Activated T-cell treated with anti-CD3 and anti-CD28 coated beads for 24 hours (primary cell): ENCODE data around the gene HIF3A.
A peak's percentile ranks its signal among the peaks of the same experiment; 100 is the strongest.

Source experiments
- DNase-seq: peaks from one replicate; pipeline ENCODE4 v3.0.0-alpha.2; 2020; ENCODE audit warnings: low read depth

The HIF3A gene

DNA sequence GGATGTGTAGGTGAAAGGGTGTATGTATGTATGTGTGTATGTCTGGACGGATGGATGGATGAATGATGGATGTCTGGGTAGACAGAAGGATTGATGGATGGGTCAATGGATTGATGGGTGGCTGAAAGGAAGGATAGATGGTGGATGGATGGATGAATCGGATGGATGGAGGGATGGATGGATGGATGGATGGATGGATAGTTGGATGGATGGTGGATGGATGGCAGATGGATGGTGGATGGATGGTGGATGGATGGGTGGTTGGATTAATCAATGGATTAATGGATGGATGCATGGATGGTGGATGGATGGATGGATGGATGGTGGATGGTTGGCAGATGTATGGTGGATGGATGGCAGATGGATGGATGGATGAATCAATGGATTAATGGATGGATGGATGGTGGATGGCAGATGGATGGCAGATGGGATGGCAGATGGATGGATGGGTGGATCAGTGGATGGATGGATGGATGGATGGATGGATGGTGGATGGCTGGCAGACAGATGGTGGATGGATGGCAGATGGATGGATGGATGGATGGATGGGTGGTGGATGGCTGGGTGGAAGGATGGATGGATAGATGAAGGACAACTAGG is 33.6 kb downstream of the HIF3A start:
- no peak for DNase-seq

DNA sequence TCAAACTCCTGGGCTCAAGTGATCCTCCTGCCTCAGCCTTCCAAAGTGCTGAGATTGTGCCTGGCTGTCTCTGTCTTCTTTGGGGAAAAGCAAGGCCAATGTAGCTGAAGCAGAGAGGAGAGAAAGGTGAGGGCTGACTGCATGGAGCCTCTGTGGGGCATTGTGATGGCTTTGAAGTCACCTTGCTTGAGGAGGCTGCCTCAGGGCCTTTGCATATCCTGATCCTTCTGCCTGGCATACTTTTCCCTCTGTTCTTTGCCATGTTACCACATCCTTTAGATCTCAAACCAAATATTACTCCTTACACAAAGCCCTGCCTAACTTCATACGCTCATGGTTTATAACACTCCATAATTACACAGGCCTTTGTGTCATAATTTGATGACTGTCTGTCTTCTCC is 40.6 kb downstream of the HIF3A start:
- no peak for DNase-seq

DNA sequence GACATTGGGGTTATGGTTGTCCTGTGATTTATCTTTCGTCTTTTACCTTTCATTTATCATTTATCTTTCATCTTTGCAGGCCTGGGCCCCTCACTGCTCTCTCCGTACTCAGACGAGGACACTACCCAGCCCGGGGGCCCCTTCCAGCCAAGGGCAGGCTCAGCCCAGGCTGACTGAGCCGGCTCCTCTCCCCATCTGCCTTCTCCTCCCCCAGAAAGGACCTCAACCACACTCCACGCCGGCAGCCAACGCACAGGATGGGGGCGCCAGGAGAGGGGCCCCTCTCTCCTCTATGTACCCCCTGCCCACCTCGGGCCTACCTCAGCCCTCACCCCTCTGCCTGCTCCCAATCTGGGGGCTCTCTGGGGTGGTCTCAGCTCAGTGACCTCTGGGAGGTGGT is 42.6 kb downstream of the HIF3A start:
- DNase-seq, result no peak

DNA sequence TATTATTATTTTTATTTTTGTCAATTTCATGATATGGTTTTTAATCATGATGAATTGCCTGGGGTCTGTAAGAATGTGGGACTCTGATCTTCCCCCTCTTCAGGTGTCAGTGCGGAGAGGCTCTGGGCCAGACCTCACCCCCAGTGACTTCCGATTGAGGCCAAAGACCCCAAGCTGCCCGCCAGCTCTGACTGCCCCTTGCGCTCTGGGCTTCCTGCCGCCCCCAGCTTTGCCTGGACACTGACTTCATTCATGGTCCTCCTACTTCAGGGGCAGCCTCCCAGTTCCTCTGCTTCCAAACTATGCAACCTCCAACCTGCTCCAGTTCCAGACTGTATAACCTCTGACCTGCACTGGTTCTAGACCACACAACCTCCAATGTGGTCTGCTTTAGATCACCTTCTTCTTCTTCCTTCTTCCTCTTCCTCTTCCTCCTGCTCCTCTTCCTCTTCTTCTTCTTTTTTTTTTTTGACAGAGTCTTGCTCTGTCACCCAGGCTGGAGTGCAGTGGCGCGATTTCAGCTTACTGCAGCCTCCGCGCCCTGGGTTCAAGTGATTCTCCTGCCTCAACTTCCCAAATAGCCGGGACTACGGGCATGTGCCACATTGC is 43.3 kb downstream of the HIF3A start:
- no peak for DNase-seq

DNA sequence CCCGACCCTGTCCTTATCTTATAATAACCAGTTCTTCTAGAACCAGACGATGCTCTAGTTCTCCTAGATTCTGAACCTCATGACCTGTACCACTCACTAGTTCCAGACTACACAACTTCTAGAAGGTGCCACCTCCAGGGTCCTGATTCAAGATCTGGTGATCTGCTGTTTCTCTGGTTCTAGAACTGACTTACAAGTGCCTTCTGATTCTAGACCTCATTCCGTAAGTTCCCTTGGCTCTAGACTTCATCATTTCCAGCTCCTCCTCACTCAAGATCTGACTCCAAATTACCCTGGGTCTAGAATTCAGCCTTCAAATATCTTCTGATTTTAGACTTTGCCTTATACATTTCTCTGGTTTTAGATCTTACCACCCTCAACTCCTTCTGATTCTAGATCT is 45.1 kb downstream of the HIF3A start:
- no peak for DNase-seq

DNA sequence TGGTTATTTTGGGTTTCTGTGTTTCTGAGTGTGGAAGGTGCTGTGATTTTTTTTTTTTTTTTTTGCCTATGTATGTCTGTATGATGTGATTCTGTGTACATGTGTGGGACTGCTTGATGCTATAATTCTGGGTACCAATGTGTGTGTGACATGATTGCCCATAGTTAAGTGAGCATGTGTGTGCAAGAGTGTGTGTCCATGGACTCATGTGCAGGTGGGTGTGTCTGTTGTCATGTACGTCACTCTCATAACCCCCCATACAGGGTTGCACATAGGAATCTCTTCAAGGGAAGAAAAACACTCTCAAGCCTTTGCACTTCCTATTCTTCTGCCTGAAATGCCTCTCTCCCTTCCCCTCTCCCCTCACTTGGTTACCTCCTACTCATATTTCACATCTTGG is 47.5 kb downstream of the HIF3A start:
- no peak for DNase-seq

DNA sequence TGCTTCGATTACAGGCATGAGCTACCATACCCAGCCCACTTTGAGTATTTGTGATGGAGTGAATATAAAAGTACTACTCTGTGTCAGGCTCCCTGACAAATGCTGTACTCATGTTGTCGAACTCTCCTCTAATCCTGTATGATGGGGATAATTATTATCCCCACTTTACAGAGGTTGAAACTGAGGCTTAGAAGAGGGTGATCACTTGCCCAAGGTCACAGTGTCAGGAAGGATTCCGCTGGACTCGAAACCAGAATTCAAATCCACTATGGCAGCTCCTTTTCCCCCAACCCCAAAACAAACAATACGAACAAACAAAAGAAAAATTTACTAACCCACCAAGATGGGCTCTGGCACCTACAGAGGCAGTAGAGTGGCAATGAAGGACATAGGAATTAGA is 48.3 kb downstream of the HIF3A start:
- DNase-seq, result no peak

DNA sequence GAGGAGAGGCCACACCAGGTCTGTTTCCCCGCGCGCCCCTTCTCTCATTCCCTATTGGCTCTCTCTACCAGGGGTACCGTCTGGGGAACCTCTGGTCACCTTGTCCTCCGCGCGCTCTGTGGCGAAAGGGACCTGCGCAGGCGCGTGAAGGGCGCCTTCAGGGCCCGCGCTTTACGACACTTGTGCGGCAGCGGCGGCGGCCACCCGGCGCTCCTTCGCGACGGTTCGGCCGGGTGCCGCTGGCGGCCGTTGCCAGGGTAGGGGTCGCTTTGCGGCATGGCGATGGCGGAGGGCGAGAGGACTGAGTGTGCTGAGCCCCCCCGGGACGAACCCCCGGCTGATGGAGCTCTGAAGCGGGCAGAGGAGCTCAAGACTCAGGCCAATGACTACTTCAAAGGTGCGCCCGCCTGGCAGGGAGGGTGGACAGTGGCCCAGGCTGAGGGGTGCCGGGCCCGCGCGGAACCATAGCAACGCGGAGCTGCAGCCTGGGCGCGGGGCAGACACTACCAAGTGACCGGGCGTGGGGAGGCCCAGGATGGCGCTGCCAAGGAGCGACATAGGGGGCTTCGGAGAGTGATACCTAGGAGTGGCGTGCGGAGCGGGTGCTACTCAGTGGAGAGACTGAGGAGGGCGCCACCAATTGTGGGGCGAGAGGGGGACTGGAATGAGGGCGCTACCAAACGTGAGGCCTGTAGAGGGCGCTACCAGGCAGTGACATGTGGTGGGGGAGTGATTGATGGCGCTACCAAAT is 50.2 kb downstream of the HIF3A start, which contains the start of gene PPP5C:
TSS of gene PPP5C (plus strand) at position 267 of the 751 bp plus-strand sequence. CDS start at position 277, 10 bp downstream.
- DNase-seq, result peak; percentile 87

DNA sequence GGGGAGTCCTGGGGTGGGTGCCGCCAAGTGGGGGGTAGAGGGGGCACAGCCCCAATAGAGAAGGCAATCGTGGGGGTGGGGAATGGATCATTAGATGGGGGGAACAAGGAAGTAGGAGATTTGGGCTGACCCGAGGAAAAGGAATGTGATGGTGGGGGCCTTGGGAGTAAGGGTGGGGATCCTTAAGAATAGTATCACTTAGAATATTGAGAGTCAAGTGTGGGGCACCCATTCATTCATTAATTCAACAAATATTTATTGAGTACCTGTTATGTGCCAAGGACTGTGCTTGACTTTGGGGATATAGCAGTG is 50.7 kb downstream of the HIF3A start:
- no peak for DNase-seq

DNA sequence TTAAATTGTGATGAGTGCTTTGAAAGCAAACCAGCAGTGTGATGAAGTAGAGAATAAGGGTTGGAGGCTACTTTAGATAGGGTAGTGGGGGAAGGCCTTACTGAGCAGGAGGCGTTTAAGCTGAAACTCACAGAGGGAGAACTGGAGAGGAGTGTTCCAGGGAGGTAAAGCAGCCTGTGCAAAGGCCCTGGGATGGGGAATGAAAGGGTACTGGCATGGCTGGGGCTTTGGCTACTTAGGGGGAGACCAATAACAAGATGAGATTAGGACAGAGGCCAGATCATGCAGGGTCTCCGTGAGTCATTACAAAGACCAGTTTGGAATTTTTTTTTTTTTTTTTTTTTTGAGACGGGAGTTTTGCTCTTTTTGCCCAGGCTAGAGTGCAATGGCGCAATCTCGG is 51.1 kb downstream of the HIF3A start:
- DNase-seq, result no peak

DNA sequence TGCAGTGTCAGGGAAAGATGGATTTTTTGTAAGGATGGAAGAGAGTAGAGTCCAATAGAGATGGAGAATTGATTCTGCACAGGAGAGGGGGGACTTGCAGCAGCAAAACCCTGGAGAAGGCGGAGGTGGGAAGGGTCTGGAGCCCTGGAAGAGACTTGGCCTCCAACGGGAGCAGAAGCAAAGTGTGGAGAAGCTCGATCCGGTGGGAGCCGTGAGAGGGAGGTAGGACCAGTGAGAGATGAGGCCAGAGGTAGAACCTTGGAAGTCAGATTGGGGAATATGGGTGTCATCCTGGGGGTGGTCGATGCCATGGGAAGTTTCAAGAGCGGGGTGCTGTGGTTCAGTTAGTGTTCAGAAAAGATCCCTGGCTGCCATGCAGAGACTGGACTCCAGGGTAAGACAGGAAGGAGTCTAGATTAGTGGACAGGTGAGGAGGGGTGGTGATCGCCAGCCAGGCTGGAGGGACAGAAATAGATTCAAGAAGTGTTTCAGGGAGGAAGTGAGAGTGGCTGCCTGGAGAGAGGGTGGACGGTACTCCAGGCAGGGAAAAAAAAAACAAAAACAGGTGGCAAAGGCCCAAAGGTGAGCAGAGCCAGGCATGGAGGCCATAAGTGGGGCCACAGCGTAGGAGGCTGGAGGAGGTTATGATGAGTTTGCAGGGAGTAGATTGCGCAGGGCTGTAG is 52.6 kb downstream of the HIF3A start:
- DNase-seq, result no peak

DNA sequence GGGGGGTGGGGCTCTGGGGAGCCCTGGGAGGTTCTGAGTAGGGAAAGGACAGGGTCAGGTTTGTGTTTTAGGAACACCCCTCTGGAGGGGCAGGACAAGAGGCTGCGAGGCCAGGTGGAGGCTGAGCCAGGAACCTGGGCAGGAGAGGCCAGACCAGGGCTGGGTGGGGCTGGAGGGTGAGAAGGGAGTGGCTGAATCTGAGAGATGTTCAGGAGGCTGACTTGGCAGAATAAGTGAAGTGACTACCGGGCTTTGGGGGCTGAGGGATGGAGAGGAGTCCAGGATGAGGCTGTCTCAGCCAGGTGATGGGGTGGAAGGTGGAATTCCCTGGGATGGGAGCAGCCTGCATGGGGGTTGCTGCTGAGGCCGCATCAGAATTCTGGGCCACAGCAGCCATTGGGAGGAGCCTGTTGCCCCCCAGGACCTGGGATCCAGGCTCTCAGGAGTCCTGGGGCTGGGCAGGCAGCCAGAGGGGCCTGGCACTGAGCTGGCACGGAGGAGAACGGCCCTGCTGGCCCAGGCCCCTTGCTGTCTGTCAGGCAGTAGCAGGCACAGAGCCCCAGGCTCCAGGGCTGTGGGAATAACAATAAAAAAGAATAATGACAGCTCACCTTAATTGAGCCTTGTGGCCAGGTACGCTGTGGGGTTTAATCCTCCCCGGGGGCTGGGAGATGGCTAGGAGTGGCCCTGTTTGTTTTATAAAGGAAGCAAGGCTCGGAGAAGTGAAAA is 53.4 kb downstream of the HIF3A start:
- DNase-seq, result no peak

DNA sequence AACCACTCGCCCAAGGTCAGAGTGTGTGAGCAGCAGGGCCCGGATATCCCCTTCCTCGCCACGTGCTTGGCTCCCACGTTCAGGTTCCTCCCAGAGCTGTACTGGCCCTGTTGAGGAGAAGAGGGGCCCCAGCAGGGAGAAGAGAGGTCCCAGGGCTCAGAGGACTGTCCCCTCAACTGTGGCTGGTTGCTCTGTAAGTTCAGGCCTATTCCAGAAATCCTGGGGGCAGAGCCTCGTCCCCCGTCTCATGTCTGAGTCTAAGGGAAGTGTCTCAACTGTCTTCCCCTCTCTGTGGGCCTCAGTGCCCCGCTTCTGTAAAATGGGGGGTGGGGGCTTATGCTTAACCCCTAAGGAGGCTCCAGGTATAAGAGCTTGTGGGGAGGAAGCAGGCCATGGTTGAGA is 53.9 kb downstream of the HIF3A start:
- DNase-seq, result no peak

DNA sequence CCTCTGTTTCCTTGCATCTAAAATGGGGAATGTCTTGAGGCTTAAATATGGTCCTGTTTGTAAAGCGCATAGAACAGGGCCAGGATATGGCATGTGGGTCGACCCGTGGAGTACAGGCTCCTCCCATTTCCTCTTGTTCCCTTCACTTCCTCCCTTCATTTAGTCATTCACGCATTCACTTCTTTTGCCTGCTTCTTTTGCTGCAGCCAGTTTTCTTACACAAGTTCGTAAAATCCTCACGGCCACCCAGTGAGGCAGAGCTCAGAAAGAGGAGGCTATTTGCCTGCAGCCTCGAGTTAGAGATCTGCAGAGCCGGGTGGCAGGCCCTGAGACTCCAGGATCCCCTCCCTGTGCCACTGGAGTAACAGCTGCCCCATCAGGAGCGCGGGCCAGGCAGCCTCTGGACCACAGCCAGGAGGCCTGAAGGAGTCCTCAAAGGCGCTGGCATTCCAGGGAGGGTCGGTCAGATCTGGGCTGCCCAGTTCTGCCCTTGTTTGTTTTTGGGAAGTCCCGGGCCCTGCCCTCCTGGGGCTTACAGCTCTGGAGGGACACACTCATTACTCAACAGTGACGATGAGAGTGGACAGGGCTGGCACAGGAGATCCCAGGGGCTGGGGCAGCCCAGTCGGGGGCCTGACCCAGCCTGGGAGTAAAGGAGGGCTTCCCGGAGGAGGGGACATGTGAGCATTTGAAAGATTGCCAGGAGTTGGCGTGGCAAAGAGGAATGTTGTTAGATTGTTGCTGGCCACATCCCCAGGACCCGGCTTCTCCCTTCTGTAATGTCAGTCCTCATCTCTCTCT is 54.6 kb downstream of the HIF3A start:
- peak; percentile 23 for DNase-seq

DNA sequence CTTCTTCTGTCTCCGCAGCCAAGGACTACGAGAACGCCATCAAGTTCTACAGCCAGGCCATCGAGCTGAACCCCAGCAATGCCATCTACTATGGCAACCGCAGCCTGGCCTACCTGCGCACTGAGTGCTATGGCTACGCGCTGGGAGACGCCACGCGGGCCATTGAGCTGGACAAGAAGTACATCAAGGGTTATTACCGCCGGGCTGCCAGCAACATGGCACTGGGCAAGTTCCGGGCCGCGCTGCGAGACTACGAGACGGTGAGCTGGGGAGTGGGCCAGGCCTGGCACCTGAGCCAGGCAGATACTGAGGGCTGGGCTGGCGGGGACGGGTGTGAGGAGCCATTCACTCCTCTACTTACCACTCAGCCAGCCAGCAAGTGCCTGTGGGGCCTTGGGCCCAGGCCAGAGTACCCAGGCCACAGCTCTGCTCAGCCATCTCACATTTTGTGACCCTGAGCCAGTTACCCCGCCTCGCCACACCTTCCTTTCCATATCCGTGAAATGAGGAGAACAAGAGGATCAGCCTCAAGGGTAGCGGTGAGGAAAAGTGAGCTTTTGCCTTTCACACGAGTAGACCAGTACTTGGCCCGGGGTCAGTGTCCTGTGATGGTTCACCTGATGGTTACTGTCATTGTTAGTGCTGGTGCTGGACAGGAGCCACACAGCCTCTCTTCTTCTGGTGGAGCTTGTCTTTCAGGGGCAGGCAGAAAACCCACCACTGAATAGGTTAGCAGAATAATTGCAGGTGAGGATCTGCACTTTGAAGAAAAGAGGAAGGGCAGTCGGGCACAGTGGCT is 57.1 kb downstream of the HIF3A start:
- no peak for DNase-seq

DNA sequence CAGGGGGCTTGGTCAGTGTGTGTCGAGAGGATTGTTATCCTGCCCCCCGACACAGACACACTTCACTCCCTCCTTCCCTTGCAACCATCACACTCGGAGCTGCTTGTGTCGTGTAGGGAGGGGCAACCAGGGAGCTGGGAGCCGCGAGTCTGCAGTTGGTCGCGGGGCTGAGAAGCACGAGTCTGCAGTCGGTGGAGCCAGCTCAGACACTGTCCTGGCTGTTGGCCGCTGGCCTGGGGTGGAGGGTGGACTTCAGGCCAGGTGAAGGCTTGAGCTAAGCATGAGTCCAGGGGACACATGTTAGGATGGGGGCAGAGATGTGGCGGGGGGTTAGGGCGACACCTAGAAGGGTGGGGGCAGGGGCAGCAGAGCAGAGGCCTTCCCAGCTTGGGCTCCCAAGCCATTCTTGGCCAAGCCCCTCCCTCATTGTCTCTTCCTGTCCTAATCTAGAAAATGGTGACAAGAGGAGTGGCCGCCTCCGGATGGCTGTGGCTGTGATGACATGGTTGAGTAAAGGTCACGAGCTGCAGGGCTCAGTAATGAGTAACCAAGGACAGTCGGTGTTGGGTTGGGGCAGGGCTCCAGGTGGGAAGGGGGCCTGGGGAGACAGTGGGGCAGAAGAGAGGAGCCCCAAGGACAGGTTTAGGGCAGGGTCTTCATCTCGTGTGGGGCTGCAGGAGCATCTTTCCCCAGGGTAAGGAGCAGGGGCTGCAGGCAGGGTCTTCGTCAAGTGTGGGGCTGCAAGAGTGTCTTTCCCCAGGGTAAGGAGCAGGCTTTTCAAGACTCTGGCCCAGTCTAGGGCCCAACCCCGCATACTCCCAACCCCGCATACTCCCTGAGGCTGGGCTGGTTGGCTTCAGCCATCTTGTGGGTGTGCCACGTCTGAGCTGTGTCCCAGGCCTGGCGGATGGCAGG is 58.6 kb downstream of the HIF3A start:
- DNase-seq, result no peak

DNA sequence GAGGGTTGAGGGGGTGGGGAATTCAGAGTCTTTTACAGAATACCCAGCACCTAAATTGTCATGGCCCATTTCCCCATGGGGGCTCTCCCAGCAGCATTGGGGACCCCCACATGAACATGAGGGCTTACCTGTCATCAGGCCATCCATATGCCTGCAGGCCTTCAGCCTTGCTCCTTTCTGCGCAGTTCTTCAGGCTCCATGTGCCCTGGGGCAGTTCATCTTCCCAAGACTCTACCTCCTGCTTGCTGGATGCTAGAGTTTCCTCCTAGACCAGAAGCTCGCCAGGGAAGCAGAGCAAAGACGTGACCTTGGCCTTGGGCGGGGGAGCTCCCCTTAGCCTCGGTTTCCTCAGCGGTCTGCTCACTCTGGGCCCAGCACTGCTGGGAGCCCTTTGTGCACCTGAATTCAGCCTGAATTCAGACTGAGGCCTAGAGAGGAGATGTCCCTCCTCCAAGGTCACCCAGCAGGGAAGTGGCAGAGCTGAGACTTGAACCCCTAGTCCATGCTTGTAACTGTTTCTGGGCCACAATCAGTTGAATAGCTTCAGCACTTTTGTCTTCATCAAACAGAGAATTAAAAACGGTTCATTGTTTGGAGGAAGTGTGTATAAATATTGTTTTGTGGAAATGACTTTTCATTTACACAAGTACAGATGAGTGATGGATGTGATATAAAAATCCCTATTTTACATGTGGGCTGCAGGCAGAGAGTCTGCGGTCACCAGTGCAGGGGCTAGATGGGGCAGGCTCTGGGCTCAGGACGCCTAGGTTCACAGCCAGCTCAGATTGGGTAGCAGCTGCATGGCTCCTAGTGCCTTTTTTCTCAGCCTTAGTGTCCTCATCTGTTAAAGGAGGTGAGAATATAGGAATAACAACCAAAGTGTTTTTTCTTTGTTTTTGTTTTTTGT is 59.6 kb downstream of the HIF3A start:
- DNase-seq, result no peak

DNA sequence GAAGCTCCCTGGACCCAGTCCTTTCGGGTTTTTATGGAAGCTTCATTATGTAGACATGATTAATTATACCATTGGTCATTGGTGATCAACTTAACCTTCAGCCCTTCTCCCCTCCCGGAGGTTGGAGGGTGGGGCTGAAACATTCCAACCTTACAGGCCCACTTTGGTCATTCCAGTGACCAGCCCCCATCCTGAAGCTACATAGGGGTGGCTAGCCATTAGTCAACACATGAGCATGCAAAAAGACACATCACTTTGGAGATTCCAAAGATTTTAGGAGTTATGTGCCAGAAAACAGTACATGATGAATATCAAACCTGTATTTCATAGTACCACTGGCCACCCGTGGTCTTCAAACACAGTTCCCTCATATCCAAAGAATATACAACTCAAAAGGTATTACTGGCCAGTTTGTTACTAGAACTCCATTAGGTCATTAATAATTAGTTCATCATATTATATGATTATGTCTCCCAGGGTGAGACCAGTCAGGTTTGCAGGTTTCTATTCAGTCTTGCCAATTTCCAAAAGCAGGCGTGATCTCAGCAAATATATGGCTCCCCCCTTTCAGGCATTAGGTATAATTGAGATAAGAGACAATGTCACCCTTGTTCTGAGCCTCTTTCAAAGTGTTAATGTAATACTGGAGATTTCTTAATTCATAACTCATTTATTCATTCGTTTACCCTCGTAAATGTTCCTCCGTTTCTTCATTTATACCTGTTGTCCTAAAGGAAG is 61.2 kb downstream of the HIF3A start:
- no peak for DNase-seq
